Measurements from ENCODE around the gene AADAC. TPM values are rescaled to one million over a fixed set of nuclear protein-coding genes. Genes with fewer than 3 reads are reported as not detected.

Gene AADAC
- total RNA-seq, 2 donors from 2014 or later = not detected

- Histone ChIP-seq H3K9me3 (no peaks in the 10 kb centered on the region), H3K27ac (no peak overlapping the region), H3K4me1 (replicated peaks) (no peaks in the 10 kb centered on the region), H3K4me3 (no peak overlapping the region), H3K27me3 (replicated peaks; ENCODE audit: insufficient read depth) (no peaks in the 10 kb centered on the region), H3K36me3 (no peaks in the 10 kb centered on the region)
- TF ChIP-seq POLR2AphosphoS5 (IDR thresholded peaks at IDR 0.05) (no peak), CTCF (IDR thresholded peaks at IDR 0.05) (no peak), POLR2A (IDR thresholded peaks at IDR 0.05) (no peak)
- 76% methylated on average over 4 of the region's 4 CpGs for WGBS
- DNase-seq (ENCODE audit: low spot score) = no peak
- intact Hi-C loops (cut with DNase I) = no loop called here
Observed at GRCh38 chr3:151775314-151776258, 38.3 kb upstream of the AADAC start.

DNA sequence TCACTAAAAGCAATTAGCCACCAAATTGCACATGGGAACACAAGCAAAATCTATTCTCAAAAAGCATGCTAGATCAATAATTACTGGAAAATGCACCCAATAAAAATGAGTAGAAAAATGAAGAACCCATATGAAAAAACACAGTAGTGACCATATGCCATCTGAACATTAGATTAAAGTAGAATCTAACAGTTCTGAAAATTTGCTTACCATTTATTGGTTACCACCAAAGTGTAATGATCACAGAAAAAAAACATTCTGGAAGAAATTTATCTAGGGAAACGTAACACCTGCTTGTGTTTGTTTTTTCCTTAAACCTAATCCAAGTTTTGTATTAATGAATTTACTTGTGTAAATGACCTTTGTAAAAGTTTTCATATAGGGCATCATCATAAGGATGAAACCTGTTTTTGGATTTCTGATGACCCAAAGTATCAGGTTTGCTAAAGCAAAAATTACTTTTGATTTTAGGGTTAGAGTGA, 37.6 kb upstream of the AADAC start:
- DNase-seq (ENCODE audit: low spot score) = no peak
- no peaks in the 10 kb centered on the region for H3K9me3 ChIP-seq
- no peaks in the 10 kb centered on the region for H3K36me3 ChIP-seq
- 70% methylated on average over 1 of the region's 1 CpG for WGBS
- no peaks in the 10 kb centered on the region for H3K27me3 ChIP-seq (replicated peaks; ENCODE audit: insufficient read depth)
- intact Hi-C loops (cut with DNase I) = no loop called here
- no peak overlapping the region for H3K27ac ChIP-seq
- H3K4me3 ChIP-seq = no peak overlapping the region
- no peaks in the 10 kb centered on the region for H3K4me1 ChIP-seq (replicated peaks)
- no peak for TF ChIP-seq POLR2AphosphoS5 (IDR thresholded peaks at IDR 0.05)

DNA sequence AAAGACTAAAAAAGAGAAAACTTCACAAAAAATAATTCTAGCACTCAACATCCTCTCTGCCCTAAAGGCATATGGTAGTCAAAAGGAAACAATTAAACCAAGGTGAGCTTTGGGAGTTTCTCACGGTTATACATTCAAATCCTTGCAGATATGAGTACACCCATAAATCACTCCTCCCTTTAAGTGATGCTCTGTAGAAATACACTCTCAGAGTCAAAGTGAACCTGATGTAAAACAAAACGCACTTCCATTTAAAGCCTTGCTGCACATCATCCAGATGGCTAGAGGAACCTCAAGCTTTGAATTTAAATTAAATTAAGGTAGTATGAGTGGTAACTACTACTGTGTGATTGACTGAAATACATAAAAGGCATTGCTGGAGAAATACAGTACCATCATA, 36.0 kb upstream of the AADAC start:
- no peaks in the 10 kb centered on the region for H3K27me3 ChIP-seq (replicated peaks; ENCODE audit: insufficient read depth)
- no peaks in the 10 kb centered on the region for H3K36me3 ChIP-seq
- TF ChIP-seq CTCF (IDR thresholded peaks at IDR 0.05) (no peak), POLR2A (IDR thresholded peaks at IDR 0.05) (no peak), POLR2AphosphoS5 (IDR thresholded peaks at IDR 0.05) (no peak)
- DNase-seq (ENCODE audit: low spot score) = no peak
- H3K9me3 ChIP-seq = no peaks in the 10 kb centered on the region
- no peak overlapping the region for H3K4me3 ChIP-seq
- no peak overlapping the region for H3K27ac ChIP-seq
- no peaks in the 10 kb centered on the region for H3K4me1 ChIP-seq (replicated peaks)
- 60% methylated on average over 2 of the region's 2 CpGs for WGBS
- intact Hi-C loops (cut with DNase I) = no loop called here

GRCh38 chr3:151787626-151788025, 26.3 kb upstream of the AADAC start:
- TF ChIP-seq POLR2AphosphoS5 (IDR thresholded peaks at IDR 0.05) (no peak), CTCF (IDR thresholded peaks at IDR 0.05) (no peak), POLR2A (IDR thresholded peaks at IDR 0.05) (no peak)
- Histone ChIP-seq H3K27ac (no peak overlapping the region), H3K36me3 (no peaks in the 10 kb centered on the region), H3K27me3 (replicated peaks; ENCODE audit: insufficient read depth) (no peaks in the 10 kb centered on the region), H3K4me1 (replicated peaks) (no peaks in the 10 kb centered on the region), H3K9me3 (no peaks in the 10 kb centered on the region), H3K4me3 (no peak overlapping the region)
- no peak for DNase-seq (ENCODE audit: low spot score)
- intact Hi-C loops (cut with DNase I) = no loop called here

- H3K27ac ChIP-seq = no peak overlapping the region
- H3K4me1 ChIP-seq (replicated peaks) = no peaks in the 10 kb centered on the region
- no peaks in the 10 kb centered on the region for H3K9me3 ChIP-seq
- no peaks in the 10 kb centered on the region for H3K27me3 ChIP-seq (replicated peaks; ENCODE audit: insufficient read depth)
- 76% methylated on average over 2 of the region's 2 CpGs for WGBS
- DNase-seq (ENCODE audit: low spot score) = no peak
- no peak for TF ChIP-seq POLR2AphosphoS5 (IDR thresholded peaks at IDR 0.05)
- no peak for TF ChIP-seq POLR2A (IDR thresholded peaks at IDR 0.05)
- no peak for TF ChIP-seq CTCF (IDR thresholded peaks at IDR 0.05)
- intact Hi-C loops (cut with DNase I) = no loop called here
- H3K4me3 ChIP-seq = no peak overlapping the region
- no peaks in the 10 kb centered on the region for H3K36me3 ChIP-seq
Observed at GRCh38 chr3:151788401-151788800, 25.5 kb upstream of the AADAC start.
